ENCODE results near the gene TLE6. TPM values are rescaled to one million over a fixed set of nuclear protein-coding genes. Genes with fewer than 3 reads are reported as not detected.
"Not testable (repeated sequence)": the region's sequence is repeated elsewhere in the genome, so short reads cannot be mapped to it uniquely, and the experiment has no call there.

TLE6 gene
- polyA plus RNA-seq, 1 donor, result 0.70 TPM

- no peak for DNase-seq (ENCODE audit: low read depth)
Observed at GRCh38 chr19:3003046-3003445, 25.7 kb downstream of the TLE6 start.

- DNase-seq (ENCODE audit: low read depth), result no peak
Observed at GRCh38 chr19:3004522-3004921, 27.2 kb downstream of the TLE6 start.

GRCh38 chr19:3005345-3005744 lies 28.0 kb downstream of the TLE6 start:
- DNase-seq (ENCODE audit: low read depth), result no peak

GRCh38 chr19:3006075-3006767 lies 28.9 kb downstream of the TLE6 start:
- no peak for DNase-seq (ENCODE audit: low read depth)

GRCh38 chr19:3007975-3008374 lies 30.6 kb downstream of the TLE6 start:
- no peak for DNase-seq (ENCODE audit: low read depth)

- DNase-seq (ENCODE audit: low read depth), result no peak
Observed at GRCh38 chr19:3008994-3009393, 31.6 kb downstream of the TLE6 start.

GRCh38 chr19:3010871-3011270 lies 33.5 kb downstream of the TLE6 start:
- no peak for DNase-seq (ENCODE audit: low read depth)

GRCh38 chr19:3012059-3012458 lies 34.7 kb downstream of the TLE6 start:
- not testable (repeated sequence) for DNase-seq (ENCODE audit: low read depth)

- no peak for DNase-seq (ENCODE audit: low read depth)
Observed at GRCh38 chr19:3012621-3013262, 35.4 kb downstream of the TLE6 start.

GRCh38 chr19:3013263-3013725 lies 35.9 kb downstream of the TLE6 start:
- no peak for DNase-seq (ENCODE audit: low read depth)

GRCh38 chr19:3014135-3014534 lies 36.8 kb downstream of the TLE6 start:
- DNase-seq (ENCODE audit: low read depth), result no peak

- no peak for DNase-seq (ENCODE audit: low read depth)
Observed at GRCh38 chr19:3015126-3016057, 38.0 kb downstream of the TLE6 start.

- DNase-seq (ENCODE audit: low read depth), result no peak
Observed at GRCh38 chr19:3017923-3018322, 40.6 kb downstream of the TLE6 start.

- no peak for DNase-seq (ENCODE audit: low read depth)
Observed at GRCh38 chr19:3019211-3019854, 42.0 kb downstream of the TLE6 start.

- DNase-seq (ENCODE audit: low read depth), result no peak
Observed at GRCh38 chr19:3020321-3020960, 43.1 kb downstream of the TLE6 start.

- DNase-seq (ENCODE audit: low read depth), result no peak
Observed at GRCh38 chr19:3024509-3024869, 47.1 kb downstream of the TLE6 start.

GRCh38 chr19:3024870-3025548 lies 47.6 kb downstream of the TLE6 start:
- DNase-seq (ENCODE audit: low read depth), result no peak

GRCh38 chr19:3025549-3025886 lies 48.2 kb downstream of the TLE6 start:
- no peak for DNase-seq (ENCODE audit: low read depth)

GRCh38 chr19:3026768-3027167 lies 49.4 kb downstream of the TLE6 start:
- DNase-seq (ENCODE audit: low read depth), result no peak

GRCh38 chr19:3027292-3027691 lies 49.9 kb downstream of the TLE6 start:
- no peak for DNase-seq (ENCODE audit: low read depth)

- DNase-seq (ENCODE audit: low read depth), result no peak
Observed at GRCh38 chr19:3027981-3028304, 50.6 kb downstream of the TLE6 start.

Measured in forelimb muscle (tissue), 1 donor.